Progenitor cell of endocrine pancreas (in vitro differentiated cells): ENCODE results near the gene PPP5C. TPM values are rescaled to one million over a fixed set of nuclear protein-coding genes. Genes with fewer than 3 reads are reported as not detected.
"Not testable (repeated sequence)": the region's sequence is repeated elsewhere in the genome, so short reads cannot be mapped to it uniquely, and the experiment has no call there.

Experiments used
- DNase-seq: peaks from one replicate; pipeline ENCODE4 v3.0.0; 2021; ENCODE audit warnings: low spot score; ENCODE audit not compliant: unreplicated experiment
- H3K27ac Mint-ChIP-seq: 2 replicates; pipeline ENCODE4 v1.8.0; 2021; ENCODE audit warnings: mild to moderate bottlenecking, moderate library complexity, mixed read lengths
- H3K27me3 Mint-ChIP-seq: 2 replicates; pipeline ENCODE4 v1.8.0; 2021; ENCODE audit warnings: mixed read lengths
- H3K36me3 Mint-ChIP-seq: 2 replicates; pipeline ENCODE4 v1.8.0; 2022; ENCODE audit warnings: mixed read lengths; ENCODE audit not compliant: insufficient read depth
- H3K4me1 Mint-ChIP-seq: 2 replicates; pipeline ENCODE4 v1.8.0; 2021; ENCODE audit warnings: low read depth, mixed read lengths
- H3K4me3 Mint-ChIP-seq: 2 replicates; pipeline ENCODE4 v1.8.0; 2021; ENCODE audit warnings: low read depth, mild to moderate bottlenecking, moderate library complexity, mixed read lengths
- H3K9me3 Mint-ChIP-seq: 2 replicates; pipeline ENCODE4 v1.8.0; 2021; ENCODE audit warnings: low read depth, mixed read lengths
- total RNA-seq: library from RNA; stranded (reverse); gene quantifications from 2 replicates; pipeline ENCODE4 v1.2.1, GENCODE V29; 2021
- TF ChIP-seq, protein P1 (sequence below): fragments of 200-600 bp; sonication (generic); IDR thresholded peaks from one replicate; pipeline ENCODE4 v1.5.0; 2021; ENCODE audit warnings: antibody characterized with exemption, mild to moderate bottlenecking; ENCODE audit not compliant: unreplicated experiment

PPP5C gene
- total RNA-seq, 1 donor from 2014 or later: 97.8 TPM

DNA sequence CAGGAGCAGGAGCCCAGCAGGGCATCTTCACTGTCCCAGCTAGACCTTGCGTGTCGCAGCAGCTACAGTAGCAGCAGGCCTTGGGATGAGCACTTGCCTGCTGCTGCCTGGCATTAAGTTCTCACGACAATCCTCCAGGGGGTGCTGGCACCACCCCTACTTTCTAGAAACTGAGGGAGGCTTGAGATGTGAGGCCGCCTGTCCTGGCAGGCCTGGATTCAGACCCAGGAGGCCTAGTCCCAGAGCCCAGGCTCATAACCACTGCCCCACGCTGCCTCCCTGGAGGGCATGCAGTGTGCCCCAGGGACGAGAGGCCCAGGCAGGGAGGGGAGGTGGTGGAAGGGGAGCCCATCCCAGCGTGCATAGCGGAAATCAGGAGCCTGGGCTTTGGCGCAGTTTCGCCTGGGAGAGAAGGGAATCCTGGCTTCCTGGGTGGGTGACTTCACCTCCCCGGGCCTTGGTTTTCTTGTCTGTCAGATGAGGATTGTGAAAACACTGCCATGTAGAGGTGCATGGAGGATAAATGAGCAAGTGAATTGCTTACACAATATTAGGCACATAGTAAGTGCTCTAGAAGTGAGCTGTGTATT, 26.1 kb downstream of the PPP5C start:
- Mint-ChIP-seq H3K36me3 (peaks cover 6% of the 10 kb centered on the region), H3K4me3 (no peak overlapping the region), H3K9me3 (no peaks in the 10 kb centered on the region), H3K4me1 (peaks cover 15% of the 10 kb centered on the region), H3K27me3 (no peaks in the 10 kb centered on the region), H3K27ac (peak overlapping the region; percentile 95)
- DNase-seq: no peak
- TF ChIP-seq, protein P1, sequence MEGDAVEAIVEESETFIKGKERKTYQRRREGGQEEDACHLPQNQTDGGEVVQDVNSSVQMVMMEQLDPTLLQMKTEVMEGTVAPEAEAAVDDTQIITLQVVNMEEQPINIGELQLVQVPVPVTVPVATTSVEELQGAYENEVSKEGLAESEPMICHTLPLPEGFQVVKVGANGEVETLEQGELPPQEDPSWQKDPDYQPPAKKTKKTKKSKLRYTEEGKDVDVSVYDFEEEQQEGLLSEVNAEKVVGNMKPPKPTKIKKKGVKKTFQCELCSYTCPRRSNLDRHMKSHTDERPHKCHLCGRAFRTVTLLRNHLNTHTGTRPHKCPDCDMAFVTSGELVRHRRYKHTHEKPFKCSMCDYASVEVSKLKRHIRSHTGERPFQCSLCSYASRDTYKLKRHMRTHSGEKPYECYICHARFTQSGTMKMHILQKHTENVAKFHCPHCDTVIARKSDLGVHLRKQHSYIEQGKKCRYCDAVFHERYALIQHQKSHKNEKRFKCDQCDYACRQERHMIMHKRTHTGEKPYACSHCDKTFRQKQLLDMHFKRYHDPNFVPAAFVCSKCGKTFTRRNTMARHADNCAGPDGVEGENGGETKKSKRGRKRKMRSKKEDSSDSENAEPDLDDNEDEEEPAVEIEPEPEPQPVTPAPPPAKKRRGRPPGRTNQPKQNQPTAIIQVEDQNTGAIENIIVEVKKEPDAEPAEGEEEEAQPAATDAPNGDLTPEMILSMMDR: peak; percentile 40

DNA sequence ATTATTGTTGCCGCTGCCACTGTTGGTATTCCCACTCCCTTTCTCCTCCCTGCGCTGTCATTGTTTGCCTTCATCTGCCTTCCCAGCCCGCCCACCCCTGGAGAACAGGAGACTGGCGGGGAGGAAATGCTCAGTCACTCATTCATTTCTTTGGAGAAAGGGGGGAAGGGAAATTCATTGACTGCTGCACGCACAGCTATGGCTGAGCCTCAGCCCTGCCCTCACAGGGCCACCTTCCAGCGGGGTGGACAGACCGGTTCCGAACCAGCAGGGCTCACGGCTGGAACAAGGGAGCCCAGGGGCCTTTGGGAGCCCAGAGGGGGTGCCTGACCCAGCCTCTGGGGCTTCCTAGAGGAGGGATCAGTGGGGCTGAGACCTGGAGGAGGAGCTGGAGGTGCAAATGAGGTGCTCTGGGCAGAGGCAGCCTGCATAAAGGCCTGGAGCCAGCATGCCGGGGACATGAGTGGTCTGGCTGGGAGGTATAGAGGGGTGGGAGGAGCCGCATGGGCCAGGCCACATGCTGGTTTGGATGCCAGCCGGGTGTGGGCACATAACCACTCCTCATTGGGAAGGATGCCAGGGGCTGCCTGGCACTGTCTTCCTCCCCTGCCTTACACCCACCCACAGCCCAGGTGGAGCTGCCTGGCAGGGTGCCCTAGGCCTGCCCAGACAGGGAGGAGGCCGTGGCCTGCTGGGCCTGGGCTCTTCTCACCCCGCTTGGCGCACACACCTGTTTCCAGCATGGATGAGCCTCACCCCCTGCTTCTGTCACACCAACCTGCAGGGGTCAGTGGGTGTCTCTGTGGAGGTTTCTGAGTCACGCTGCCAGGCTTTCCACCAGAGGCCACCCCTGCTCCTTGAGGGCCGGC, 26.8 kb downstream of the PPP5C start:
- Mint-ChIP-seq H3K27me3 (no peaks in the 10 kb centered on the region), H3K9me3 (no peaks in the 10 kb centered on the region), H3K4me3 (no peak overlapping the region), H3K36me3 (peaks cover 6% of the 10 kb centered on the region), H3K27ac (peak overlapping the region; percentile 95), H3K4me1 (peaks cover 17% of the 10 kb centered on the region)
- TF ChIP-seq, protein P1: no peak
- DNase-seq: peak; percentile 37

DNA sequence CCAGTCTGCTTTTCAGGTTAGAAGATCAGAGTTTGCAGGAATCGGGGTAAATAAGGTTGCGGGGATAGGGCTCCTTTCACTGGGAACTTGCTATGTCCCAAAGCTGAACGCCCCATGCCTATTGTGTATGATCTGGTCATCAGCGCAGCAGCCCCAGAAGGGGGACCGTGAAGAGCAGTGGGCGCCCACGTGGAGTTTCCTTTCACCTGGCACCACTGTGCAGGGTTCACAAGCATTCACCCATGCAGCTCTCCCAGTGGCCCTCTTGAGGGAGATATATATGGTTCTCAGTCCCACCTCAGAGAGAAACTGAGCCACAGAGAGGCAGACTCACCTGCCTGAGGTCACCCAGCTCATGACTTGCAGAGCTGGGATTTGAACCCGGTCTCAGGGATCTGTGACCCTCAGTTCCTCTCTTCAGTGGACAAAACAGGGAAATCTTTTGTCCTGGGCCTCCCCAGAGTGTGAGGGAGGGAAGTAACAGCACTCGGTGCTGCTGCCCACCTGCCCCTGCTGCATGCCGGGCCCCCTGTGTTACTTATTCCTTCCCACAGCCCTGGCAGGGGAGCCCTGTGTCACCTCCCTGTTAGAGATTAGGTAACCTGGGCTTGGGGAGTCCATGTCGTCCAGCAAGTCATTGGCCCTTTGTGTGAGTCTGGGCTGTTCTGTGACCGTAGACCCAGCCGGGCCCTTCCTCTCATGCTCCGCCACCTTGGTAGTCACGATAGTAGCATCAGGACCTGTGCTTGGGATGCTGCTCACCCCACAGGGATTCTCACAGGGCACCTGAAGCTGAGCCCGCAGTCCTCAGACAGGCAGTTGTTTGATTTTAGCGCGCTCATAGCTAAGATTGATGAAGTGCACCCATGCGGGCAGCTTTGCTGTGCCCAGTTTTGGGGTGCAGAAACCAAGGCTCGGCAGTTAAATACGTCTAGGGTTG, 27.9 kb downstream of the PPP5C start:
- no peak overlapping the region for H3K27ac Mint-ChIP-seq
- TF ChIP-seq, protein P1: no peak
- H3K27me3 Mint-ChIP-seq: no peaks in the 10 kb centered on the region
- H3K4me1 Mint-ChIP-seq: peaks cover 17% of the 10 kb centered on the region
- DNase-seq: no peak
- H3K4me3 Mint-ChIP-seq: no peak overlapping the region
- peaks cover 9% of the 10 kb centered on the region for H3K36me3 Mint-ChIP-seq
- no peaks in the 10 kb centered on the region for H3K9me3 Mint-ChIP-seq

DNA sequence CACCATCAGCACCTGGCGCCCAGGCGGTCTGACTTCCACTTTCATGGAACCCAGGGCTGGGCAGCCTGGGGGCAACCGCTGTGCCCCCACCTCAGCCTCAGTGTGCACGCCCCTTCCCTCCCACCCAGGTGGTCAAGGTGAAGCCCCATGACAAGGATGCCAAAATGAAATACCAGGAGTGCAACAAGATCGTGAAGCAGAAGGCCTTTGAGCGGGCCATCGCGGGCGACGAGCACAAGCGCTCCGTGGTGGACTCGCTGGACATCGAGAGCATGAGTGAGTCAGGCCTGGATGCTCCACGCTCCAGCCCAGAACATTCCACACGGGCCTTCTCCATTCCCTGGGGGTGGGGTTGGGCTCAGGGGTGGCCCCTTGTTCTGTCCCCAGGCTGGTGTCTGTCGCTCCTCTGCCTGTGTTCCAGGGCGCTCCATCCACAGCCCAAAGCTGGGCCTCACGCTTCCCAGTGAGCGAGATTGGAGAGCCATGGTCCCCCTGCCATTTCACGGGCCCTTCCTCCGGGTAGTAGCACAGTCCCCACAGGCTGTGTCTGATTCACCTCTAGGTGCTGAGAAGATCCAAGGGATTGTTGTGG, 28.7 kb downstream of the PPP5C start:
- not testable (repeated sequence) for DNase-seq, H3K27me3 Mint-ChIP-seq, H3K4me3 Mint-ChIP-seq, H3K9me3 Mint-ChIP-seq
- peaks cover 13% of the 10 kb centered on the region for H3K36me3 Mint-ChIP-seq
- peak overlapping the region; percentile 56 for H3K27ac Mint-ChIP-seq
- peaks cover 17% of the 10 kb centered on the region for H3K4me1 Mint-ChIP-seq

DNA sequence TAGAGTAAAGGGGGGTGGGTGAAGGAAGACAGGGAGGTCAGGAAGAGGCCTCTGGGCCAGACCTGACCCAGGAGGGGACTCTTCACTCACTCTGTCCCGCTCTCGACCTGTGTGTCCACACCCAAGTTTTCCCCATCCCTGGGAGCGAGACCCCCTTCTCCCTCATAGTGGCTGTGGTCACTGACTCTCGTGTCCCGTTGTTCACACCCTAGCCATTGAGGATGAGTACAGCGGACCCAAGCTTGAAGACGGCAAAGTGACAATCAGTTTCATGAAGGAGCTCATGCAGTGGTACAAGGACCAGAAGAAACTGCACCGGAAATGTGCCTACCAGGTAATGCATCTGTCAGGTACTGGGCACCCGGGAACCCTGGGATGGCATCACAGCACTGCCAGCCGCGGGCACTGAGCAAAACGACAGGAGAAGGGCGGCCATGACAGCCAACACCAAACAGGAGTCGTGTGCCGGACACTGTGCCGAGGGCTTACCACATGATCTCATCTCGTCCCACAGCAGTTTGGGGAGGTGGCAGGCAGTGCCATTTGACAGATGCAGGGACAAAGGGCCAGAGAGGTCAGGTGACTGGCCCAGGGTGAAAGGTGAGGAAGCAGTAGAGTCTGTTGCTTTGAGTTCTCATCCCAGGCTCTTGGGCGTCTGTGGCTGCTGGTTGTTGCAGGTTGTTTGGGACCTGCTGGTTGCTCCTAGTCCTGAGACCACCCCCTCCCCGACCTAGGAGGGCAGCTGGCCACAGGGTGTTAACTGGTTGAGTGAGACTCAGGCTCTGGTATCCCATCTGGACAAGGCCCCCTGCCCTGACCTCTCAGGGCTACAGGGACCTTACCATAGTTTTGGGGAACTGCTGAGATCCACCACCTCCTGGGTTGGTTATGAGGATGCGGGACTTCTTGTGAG, 29.6 kb downstream of the PPP5C start:
- Mint-ChIP-seq H3K9me3 (no peaks in the 10 kb centered on the region), H3K4me1 (peaks cover 17% of the 10 kb centered on the region), H3K4me3 (no peak overlapping the region), H3K36me3 (peaks cover 17% of the 10 kb centered on the region), H3K27me3 (no peaks in the 10 kb centered on the region), H3K27ac (peak overlapping the region; percentile 56)
- TF ChIP-seq, protein P1: no peak
- DNase-seq: no peak
